ENCODE data around the gene CDKL4.

Gene CDKL4

GRCh38 chr2:39256040-39256439 lies 12.3 kb upstream of the CDKL4 start:
- no peaks in the 10 kb centered on the region for H3K9me3 ChIP-seq (ENCODE audit: control insufficient read depth, insufficient read depth, low read depth, low read length)
- peaks cover 14 to 65% of the 10 kb centered on the region in 2 experiments for H3K36me3 ChIP-seq (ENCODE audit: control insufficient read depth in 2 of 2, insufficient read depth in 1 of 2, low read length in 2 of 2)
- no peak overlapping the region for H3K4me3 ChIP-seq (ENCODE audit: low read depth, low read length)
- CTCF ChIA-PET = no interaction called here
- no peaks in the 10 kb centered on the region for H3K4me1 ChIP-seq (ENCODE audit: control insufficient read depth, insufficient read depth, low read length)
- no peak for TF ChIP-seq ZNF548 (tag by site-specific recombination; IDR thresholded peaks at IDR 0.05)
- no peak for TF ChIP-seq ZBTB11 (tag by site-specific recombination; conservative IDR thresholded peaks at IDR 0.05; ENCODE audit: low read depth)
- no peak for TF ChIP-seq ZNF510 (tag by site-specific recombination; IDR thresholded peaks at IDR 0.05; ENCODE audit: insufficient replicate concordance)
- TF ChIP-seq GFI1B (tag by site-specific recombination; IDR thresholded peaks at IDR 0.05) = no peak
- TF ChIP-seq ZNF211 (tag by site-specific recombination; IDR thresholded peaks at IDR 0.05; ENCODE audit: low read depth) = no peak
- no peak for TF ChIP-seq ZBTB21 (tag by site-specific recombination; IDR thresholded peaks at IDR 0.05)
- TF ChIP-seq TRIM28 (IDR thresholded peaks at IDR 0.05; ENCODE audit: borderline replicate concordance, low read length) = no peak
- no peak for TF ChIP-seq REST (tag by site-specific recombination; IDR thresholded peaks at IDR 0.05)
- TF ChIP-seq ZNF561 (tag by site-specific recombination; IDR thresholded peaks at IDR 0.05; ENCODE audit: borderline replicate concordance) = no peak
- no peak for TF ChIP-seq ZNF18 (tag by site-specific recombination; IDR thresholded peaks at IDR 0.05)
- no peak for TF ChIP-seq ZNF571 (tag by site-specific recombination; IDR thresholded peaks at IDR 0.05)
- TF ChIP-seq ZNF155 (tag by site-specific recombination; IDR thresholded peaks at IDR 0.05) = no peak
- TF ChIP-seq ZNF146 (tag by site-specific recombination; IDR thresholded peaks at IDR 0.05) = no peak
- H3K27ac ChIP-seq (ENCODE audit: extremely low read depth, low read depth, low read length) = no peak overlapping the region
- POLR2A ChIA-PET = no interaction called here

GRCh38 chr2:39252888-39253518 lies 9.2 kb upstream of the CDKL4 start:
- Histone ChIP-seq H3K27ac (ENCODE audit: extremely low read depth, low read depth, low read length) (no peak overlapping the region), H3K4me3 (ENCODE audit: low read depth, low read length) (no peak overlapping the region), H3K36me3 (ENCODE audit: control insufficient read depth in 2 of 2, insufficient read depth in 1 of 2, low read length in 2 of 2) (peaks cover 9 to 60% of the 10 kb centered on the region in 2 experiments), H3K4me1 (ENCODE audit: control insufficient read depth, insufficient read depth, low read length) (no peaks in the 10 kb centered on the region), H3K9me3 (ENCODE audit: control insufficient read depth, insufficient read depth, low read depth, low read length) (no peaks in the 10 kb centered on the region)
- POLR2A ChIA-PET = no interaction called here
- TF ChIP-seq ZNF701 (tag by site-specific recombination; IDR thresholded peaks at IDR 0.05) = no peak
- TF ChIP-seq ZNF202 (tag by site-specific recombination; IDR thresholded peaks at IDR 0.05; ENCODE audit: borderline replicate concordance) = no peak
- TF ChIP-seq ZNF398 (tag by site-specific recombination; IDR thresholded peaks at IDR 0.05) = no peak
- CTCF ChIA-PET = interaction anchor here (0.7 to 1.1 kb wide), 2 partner anchors 24 to 194 kb away, joined by 3 to 4 read pairs; no protein-coding TSS in a partner anchor
